22Rv1 (cell line): ENCODE data around the gene KCNJ9.

ENCODE experiments used
- CTCF ChIP-seq: fragments of 450-650 bp; IDR thresholded peaks from 2 replicates; pipeline ENCODE4 v1.5.1; 2017; ENCODE audit warnings: mild to moderate bottlenecking
- ZFX ChIP-seq: fragments of 450-650 bp; IDR thresholded peaks from 2 replicates; pipeline ENCODE4 v1.6.1; 2017; ENCODE audit warnings: antibody characterized with exemption, borderline replicate concordance

GRCh38 chr1:160101717-160102522 is 20.6 kb downstream of the KCNJ9 start:
- TF ChIP-seq CTCF (no peak), ZFX (no peak)
